Stimulated activated effector memory CD8-positive, alpha-beta T cell treated with anti-CD3 and anti-CD28 coated beads, Interleukin-12 subunit alpha, Interleukin-12 subunit beta, amount 100 ng/mL, for 72 hours (primary cell): ENCODE data around the gene PIP5K1B.

Experiments
- ATAC-seq: fragments of 150-1000 bp; cut with Tn5 transposase; 2 replicates; pipeline ENCODE4 v1.10.0; 2021
- DNase-seq, 2 donors: peaks; one replicate each; pipeline ENCODE4 v3.0.0; 2021 to 2022; ENCODE audit warnings: low spot score in 2 of 2
- H3K27ac Mint-ChIP-seq: one replicate; pipeline ENCODE4 v1.8.0; 2022; ENCODE audit warnings: mild to moderate bottlenecking, mixed read lengths
- H3K36me3 Mint-ChIP-seq: one replicate; pipeline ENCODE4 v1.8.0; 2022; ENCODE audit warnings: mild to moderate bottlenecking, mixed read lengths
- H3K4me1 Mint-ChIP-seq: one replicate; pipeline ENCODE4 v1.8.0; 2022; ENCODE audit warnings: mixed read lengths
- H3K4me3 Mint-ChIP-seq: one replicate; pipeline ENCODE4 v1.8.0; 2022; ENCODE audit warnings: mild to moderate bottlenecking, mixed read lengths
- H3K9me3 Mint-ChIP-seq: one replicate; pipeline ENCODE4 v1.8.0; 2022; ENCODE audit warnings: mixed read lengths

PIP5K1B gene

DNA sequence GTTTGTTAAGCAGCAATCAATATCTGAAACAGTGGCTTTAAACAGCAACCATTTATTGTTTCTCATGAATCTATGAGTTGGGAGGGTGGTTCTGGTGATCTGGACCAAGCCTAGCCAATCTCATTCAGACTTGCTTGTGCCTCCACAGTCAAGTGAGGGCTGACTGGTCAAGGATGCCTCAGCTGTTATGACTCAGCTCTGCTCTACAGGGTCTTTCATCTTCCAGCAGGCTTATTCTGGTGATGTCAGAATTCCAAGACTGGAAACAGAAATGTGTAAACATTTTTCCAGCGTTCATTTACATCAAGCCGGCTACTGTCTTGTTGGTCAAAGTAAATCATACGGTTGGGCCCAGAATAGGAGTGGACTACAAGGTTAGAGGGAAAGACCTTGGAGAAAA lies 2.5 kb upstream of the PIP5K1B start:
- Mint-ChIP-seq H3K27ac (no peak overlapping the region), H3K4me1 (no peaks in the 10 kb centered on the region), H3K36me3 (no peaks in the 10 kb centered on the region), H3K4me3 (no peak overlapping the region), H3K9me3 (no peaks in the 10 kb centered on the region)
- no peak for DNase-seq
- ATAC-seq = no peak

- H3K36me3 Mint-ChIP-seq = no peaks in the 10 kb centered on the region
- H3K4me3 Mint-ChIP-seq = no peak overlapping the region
- H3K27ac Mint-ChIP-seq = no peak overlapping the region
- no peak for ATAC-seq
- H3K9me3 Mint-ChIP-seq = no peaks in the 10 kb centered on the region
- DNase-seq = no peak
- H3K4me1 Mint-ChIP-seq = no peaks in the 10 kb centered on the region
These were observed 1.4 kb upstream of the PIP5K1B start for GRCh38 chr9:68703672-68704071.

DNA sequence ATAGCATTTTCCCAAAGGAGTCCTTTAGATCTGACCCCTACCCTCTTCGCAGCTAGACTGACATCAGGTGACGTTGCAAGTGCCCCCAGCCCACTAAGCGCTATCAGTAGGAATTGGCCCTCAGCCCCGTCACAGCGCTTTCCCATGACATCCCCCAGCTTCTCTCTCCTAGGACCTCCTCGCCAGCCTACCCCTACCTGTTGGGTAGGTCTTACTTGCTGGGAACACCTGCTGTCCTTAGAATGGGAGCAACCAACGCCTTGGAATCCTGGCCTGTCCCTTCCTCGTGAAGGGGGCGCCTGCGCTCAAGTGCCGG lies 584 bp upstream of the PIP5K1B start:
- no peaks in the 10 kb centered on the region for H3K9me3 Mint-ChIP-seq
- H3K4me1 Mint-ChIP-seq = no peaks in the 10 kb centered on the region
- no peaks in the 10 kb centered on the region for H3K36me3 Mint-ChIP-seq
- H3K27ac Mint-ChIP-seq = no peak overlapping the region
- peak overlapping the region; percentile 36 for H3K4me3 Mint-ChIP-seq
- ATAC-seq (no peak), DNase-seq (no peak)

GRCh38 chr9:68705531-68706362 lies 707 bp downstream of the PIP5K1B start:
- DNase-seq (peak in 1 of 2 donors; percentile 49), ATAC-seq (no peak)

DNA sequence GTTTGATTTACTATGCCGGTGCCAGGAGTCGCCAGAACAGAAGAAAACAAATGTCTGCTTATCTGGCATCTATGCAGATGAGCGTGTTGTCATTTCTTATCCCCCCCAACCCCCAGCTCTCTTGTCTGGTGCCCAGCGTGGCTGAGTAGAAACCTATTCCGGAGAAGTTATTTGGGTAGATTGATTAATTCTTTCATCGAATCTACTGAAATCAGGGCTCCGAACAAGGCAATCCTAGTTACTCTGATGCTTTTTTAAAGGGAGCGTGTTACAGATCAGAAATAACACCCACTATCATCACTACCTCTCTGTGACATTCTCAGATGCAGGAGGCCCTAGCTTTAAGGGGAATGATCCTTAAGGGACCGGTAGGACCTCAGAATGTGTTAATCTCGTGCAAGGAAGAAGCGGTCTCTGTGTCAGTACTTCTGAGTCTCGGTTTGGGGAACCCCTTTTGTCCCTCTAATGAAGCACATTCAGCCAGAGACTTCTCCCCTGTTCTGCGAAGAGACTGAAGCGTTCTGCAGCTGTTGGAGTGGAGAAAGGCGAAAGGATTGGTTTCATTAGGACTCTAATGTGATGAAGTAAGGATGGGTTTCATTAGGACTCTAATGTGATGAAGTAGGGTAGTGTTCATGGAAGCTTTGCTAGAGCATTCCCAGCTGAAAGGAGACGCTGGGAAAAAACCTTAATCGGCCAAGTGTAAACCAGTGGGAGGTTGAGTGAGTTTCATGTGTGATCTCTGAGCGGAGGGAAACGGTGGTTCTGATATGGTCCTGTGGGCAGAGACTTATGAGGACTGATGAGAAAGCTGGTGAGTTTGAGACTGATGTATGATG lies 1.5 kb downstream of the PIP5K1B start:
- H3K9me3 Mint-ChIP-seq = no peaks in the 10 kb centered on the region
- H3K4me1 Mint-ChIP-seq = no peaks in the 10 kb centered on the region
- no peaks in the 10 kb centered on the region for H3K36me3 Mint-ChIP-seq
- peak overlapping the region; percentile 62 for H3K4me3 Mint-ChIP-seq
- ATAC-seq = no peak
- DNase-seq = no peak
- no peak overlapping the region for H3K27ac Mint-ChIP-seq

More at GRCh38 chr9:68705531-68706362, 707 bp downstream of the PIP5K1B start:
- Mint-ChIP-seq H3K4me3 (peak overlapping the region; percentile 62), H3K4me1 (no peaks in the 10 kb centered on the region), H3K9me3 (no peaks in the 10 kb centered on the region), H3K36me3 (no peaks in the 10 kb centered on the region), H3K27ac (no peak overlapping the region)

GRCh38 chr9:68707801-68708488 lies 2.9 kb downstream of the PIP5K1B start:
- ATAC-seq (no peak), DNase-seq (no peak)
- Mint-ChIP-seq H3K36me3 (no peaks in the 10 kb centered on the region), H3K27ac (no peak overlapping the region), H3K9me3 (no peaks in the 10 kb centered on the region), H3K4me1 (no peaks in the 10 kb centered on the region), H3K4me3 (no peak overlapping the region)

DNA sequence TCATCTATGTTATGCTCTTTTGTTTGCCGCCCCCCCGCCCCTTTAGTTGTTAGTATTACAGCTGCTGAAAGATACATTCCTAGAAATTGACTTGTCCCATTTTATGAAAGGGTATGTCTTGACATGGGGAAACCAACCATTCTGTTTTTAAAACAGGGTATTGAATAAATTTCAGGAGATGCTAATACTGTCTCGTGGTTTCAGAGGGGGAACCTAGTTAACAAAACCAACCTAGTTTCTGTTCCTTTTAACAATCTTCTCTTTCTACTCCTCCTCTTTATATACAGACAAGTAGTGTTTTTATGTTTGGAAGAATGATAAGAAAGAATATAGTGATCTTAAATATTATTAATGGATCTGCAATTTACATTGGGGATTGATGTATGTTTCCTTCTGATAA lies 3.5 kb downstream of the PIP5K1B start:
- Mint-ChIP-seq H3K36me3 (no peaks in the 10 kb centered on the region), H3K9me3 (no peaks in the 10 kb centered on the region), H3K27ac (no peak overlapping the region), H3K4me3 (no peak overlapping the region), H3K4me1 (no peaks in the 10 kb centered on the region)
- no peak for DNase-seq
- ATAC-seq = no peak

DNA sequence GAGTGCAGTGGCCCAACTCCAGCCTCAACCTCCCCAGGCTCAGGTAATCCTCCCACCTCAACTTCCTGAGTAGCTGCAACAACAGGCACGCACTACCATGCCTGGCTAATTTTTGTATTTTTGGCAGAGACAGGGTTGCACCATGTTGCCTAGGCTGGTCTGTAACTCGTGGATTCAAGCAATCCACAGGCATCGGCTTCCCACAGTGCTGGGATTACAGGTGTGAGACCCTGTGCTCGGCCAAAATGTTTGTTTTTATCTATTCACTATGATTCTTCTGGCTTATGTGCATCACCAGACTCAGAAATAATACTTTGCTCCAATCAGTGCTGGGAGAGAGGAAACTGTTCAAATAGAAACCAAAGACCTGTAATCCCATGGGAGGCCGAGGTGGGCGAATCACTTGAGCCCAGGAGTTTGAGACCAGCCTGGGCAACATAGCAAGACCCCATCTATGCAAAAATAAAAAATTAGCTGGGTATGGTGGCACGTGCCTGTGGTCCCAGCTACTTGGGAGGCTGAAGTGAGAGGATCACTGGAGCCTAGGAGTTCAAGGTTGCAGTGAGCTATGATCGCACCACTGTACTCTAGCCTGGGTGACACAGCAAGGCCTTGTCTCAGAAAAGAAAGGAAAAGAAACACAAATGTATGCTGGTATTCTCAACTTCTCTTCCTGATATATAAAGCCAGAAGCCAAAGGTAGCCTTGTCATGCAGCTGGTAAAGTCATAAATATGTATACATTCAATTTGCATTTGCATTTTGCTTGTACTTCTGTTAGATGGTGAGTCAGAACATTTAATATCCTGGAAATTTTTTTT lies 4.5 kb downstream of the PIP5K1B start:
- Mint-ChIP-seq H3K4me3 (no peak overlapping the region), H3K4me1 (no peaks in the 10 kb centered on the region), H3K27ac (no peak overlapping the region), H3K36me3 (no peaks in the 10 kb centered on the region), H3K9me3 (no peaks in the 10 kb centered on the region)
- no peak for ATAC-seq
- DNase-seq = no peak

- Mint-ChIP-seq H3K27ac (no peak overlapping the region), H3K36me3 (no peaks in the 10 kb centered on the region), H3K4me1 (no peaks in the 10 kb centered on the region), H3K9me3 (no peaks in the 10 kb centered on the region), H3K4me3 (no peak overlapping the region)
- ATAC-seq (no peak), DNase-seq (no peak)
These were observed 5.1 kb downstream of the PIP5K1B start for GRCh38 chr9:68710111-68710471.

DNA sequence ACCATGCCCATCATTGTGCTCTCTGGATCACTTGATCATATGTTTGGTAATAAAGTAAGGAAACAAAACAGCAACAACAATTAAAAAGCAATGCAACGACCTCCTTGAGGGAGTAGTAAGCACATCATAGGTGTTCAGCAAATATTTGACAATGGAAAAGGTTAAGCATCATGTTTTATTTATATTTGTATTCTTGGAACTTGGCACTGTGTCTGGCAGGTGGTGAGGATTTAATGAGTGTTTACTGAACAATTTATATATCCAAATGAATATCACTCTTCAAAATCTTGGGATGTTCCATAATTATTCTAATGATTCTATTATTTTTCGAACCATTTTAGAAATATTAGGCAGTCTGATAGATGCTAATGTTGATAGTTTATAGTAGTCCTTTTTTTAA lies 6.2 kb downstream of the PIP5K1B start:
- Mint-ChIP-seq H3K36me3 (no peaks in the 10 kb centered on the region), H3K4me3 (no peak overlapping the region), H3K9me3 (no peaks in the 10 kb centered on the region), H3K27ac (no peak overlapping the region), H3K4me1 (no peaks in the 10 kb centered on the region)
- DNase-seq (no peak), ATAC-seq (no peak)

DNA sequence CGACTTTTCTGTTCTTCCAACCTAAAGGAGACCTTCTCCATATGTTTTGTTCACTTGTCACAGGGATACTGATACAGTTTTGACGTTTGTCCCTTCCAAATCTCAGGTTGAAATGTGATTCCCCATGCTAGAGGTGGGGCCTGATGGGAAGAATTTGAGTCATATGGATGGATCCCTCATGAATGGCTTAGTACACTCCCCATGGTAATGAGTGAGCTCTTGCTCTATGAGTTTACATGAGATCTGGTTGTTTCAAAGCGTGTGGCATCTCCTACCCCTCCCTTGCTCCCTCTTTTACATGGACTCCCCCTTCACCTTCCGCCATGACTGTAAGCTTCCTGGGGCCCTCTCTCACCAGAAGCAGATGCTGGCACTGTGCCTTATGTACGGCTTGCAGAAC lies 6.9 kb downstream of the PIP5K1B start:
- ATAC-seq (no peak), DNase-seq (no peak)
- Mint-ChIP-seq H3K4me1 (no peaks in the 10 kb centered on the region), H3K4me3 (no peak overlapping the region), H3K27ac (no peak overlapping the region), H3K9me3 (no peaks in the 10 kb centered on the region), H3K36me3 (no peaks in the 10 kb centered on the region)

- no peak overlapping the region for H3K4me3 Mint-ChIP-seq
- DNase-seq = no peak
- H3K27ac Mint-ChIP-seq = no peak overlapping the region
- no peaks in the 10 kb centered on the region for H3K9me3 Mint-ChIP-seq
- ATAC-seq = no peak
- no peaks in the 10 kb centered on the region for H3K4me1 Mint-ChIP-seq
- H3K36me3 Mint-ChIP-seq = no peaks in the 10 kb centered on the region
These were observed 9.6 kb downstream of the PIP5K1B start for GRCh38 chr9:68714416-68715180.

- Mint-ChIP-seq H3K27ac (no peak overlapping the region), H3K9me3 (no peaks in the 10 kb centered on the region), H3K36me3 (no peaks in the 10 kb centered on the region), H3K4me1 (no peaks in the 10 kb centered on the region), H3K4me3 (no peak overlapping the region)
- no peak for DNase-seq
- no peak for ATAC-seq
These were observed 10.1 kb downstream of the PIP5K1B start for GRCh38 chr9:68715181-68715456.

DNA sequence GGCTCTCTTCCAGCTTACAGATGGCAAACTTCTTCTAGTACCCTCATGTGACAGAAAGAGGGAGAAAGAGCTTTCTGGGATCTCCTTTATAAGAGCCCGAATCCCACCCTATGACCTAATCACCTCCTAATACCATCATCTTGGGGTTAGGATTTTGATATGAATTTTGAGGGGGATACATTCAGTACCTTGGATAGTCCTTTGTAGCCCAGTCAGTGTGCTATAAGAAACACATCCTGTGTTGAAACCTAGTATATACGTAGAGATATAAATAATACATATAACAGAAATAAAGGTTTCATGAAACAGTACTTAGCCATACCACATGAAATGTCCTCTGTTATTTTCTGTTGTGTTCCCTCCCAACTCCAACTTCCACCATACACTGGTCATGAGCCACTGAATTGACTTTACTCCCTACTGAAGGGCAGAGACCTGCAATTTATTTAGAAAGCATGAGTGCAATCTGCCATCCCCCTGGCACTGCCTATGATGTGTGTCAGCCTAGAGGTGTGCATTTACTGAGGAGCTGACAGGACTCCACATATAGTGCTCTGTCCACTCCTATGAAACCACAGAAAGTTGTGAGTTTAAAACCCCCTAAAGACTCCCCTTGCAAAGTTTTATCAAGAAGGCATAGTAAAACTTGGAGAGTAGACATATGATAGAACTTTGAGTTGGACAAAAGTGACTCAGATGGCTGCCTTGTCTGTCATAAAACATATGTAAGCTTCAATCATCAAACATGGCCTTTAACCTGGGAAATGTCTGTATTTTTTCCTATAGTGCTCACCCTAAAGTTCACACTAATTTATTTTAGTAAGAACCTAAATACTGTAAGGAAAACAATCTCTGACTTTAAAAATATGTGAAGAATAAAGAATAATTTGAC lies 12.8 kb downstream of the PIP5K1B start:
- H3K4me1 Mint-ChIP-seq = no peaks in the 10 kb centered on the region
- H3K9me3 Mint-ChIP-seq = no peaks in the 10 kb centered on the region
- no peak for ATAC-seq
- H3K27ac Mint-ChIP-seq = no peak overlapping the region
- DNase-seq = no peak
- no peaks in the 10 kb centered on the region for H3K36me3 Mint-ChIP-seq
- H3K4me3 Mint-ChIP-seq = no peak overlapping the region
